SKM-1 (cell line): ENCODE measurements around the gene PHF8.

Experiments used
- DNase-seq: peaks from one replicate; lab custom pipeline; 2025; ENCODE audit not compliant: unreplicated experiment; lab: John Stamatoyannopoulos, UW

Gene PHF8

DNA sequence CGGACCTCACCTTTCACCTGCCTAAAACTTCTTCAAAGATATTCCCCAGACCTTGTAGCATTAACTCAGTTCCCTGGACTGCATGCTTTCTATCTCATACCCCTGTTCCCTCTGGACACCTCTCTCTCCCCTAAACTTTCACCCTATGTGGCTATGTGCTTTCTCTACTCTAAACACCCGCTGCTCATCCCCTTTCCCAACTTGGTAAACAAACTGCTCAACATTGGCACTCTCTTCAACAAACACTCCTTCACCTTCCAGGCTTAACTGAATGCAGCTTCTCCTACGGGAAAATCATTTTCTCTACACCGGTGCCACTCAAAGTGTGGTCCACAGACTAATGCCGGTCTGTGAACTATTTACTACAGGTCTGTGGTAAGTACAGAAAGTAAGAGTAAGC is 19.9 kb downstream of the PHF8 start:
- no peak for DNase-seq

DNA sequence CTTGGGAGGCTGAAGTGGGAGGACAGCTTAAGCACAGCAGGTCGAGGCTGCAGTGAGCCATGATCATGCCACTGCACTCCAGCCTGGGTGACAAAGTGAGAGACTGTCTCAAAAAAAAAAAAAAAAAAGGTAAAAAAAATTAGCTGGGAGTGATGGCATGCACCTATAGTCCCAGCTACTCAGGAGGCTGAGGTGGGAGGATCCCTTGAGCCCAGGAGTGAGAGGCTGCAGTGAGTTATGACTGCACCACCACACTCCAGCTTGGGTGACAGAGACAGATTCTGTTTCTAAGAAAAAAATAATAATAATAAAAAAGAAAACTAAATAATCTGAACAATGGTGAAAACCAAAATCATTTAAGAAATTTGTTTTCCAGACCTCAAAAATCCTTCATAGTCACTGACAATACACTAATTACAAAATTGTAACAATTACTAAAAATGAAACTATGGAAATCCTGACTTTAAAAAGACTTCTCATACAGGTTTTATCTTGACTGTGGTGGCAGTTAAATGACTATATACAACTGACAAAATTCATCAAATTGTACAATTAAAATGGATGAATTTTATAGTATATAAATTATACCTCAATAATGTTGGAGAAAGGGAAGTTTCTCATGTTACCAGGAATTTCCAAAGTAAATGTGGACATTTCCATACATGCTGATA is 31.3 kb downstream of the PHF8 start:
- no peak for DNase-seq

DNA sequence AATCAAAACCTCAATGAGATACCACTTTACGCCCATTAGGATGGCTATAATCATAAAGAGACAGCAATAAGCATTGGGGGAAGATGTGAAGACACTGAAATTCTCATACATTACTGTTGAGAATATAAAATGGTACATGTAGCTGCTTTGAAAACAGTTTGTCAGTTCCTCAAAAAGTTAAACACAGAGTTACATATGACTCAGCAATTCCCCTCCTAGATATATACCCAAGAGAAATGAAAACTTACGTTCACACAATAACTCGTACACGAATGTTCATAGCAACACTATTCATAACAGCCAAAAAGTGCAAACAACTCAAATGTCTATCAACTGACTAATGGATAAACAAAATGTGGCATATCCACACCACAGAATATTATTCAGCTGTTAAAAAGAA is 36.6 kb downstream of the PHF8 start:
- no peak for DNase-seq

DNA sequence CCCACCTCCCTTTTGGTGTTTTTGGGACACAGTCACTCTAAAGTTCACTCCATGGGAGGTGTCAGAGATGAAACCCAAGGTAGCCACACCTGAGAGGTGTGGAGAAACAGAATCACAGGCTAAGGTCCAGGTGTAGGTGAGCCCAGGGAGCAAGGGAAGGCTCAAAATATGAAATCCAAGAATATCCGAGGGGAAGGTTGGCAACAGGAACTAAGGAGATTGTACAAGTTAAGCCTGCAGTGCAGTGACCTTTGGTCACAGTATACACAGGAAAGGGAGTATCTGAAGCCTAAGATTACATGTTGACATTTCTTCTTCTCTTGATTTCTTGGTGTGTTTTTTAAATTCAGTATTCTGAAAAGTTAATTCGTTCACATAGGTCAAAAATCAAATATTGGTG is 46.5 kb downstream of the PHF8 start:
- no peak for DNase-seq

DNA sequence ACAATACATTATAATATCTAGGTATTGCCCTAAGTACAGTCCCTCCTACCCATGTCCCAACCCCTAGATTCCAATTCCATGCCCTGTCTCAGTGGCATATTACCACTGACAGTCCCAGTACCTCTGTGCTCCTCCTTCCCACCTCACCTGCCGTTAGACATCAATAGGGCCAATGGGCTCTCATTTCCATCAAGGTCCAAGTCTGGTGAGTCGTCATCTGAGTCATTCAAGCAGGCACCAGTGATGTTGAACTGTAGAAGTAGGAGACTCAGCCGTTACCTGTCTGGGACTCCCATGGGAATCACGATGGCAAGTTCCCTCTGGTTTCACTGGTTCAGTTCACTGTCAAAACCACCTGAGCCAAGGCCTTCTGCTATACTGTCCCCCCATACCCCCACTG is 51.7 kb downstream of the PHF8 start:
- DNase-seq = no peak

DNA sequence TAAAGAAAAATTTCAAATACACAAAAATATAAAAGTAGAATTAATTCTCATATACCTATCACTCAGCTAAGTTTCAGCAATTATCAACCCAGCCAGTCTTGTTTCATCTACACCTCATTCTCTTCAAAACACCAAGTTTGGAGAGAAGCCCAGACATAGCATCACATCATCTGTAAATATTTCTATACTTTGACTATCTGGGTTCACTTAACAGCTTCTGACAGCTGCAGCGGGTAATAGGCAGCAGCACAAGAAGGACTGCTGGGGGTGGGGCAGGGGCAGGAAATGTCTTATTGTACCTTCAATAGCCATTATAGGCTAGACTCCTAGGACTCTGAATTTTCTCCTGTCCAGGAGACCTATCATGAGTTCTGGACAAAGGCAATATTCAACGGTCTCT is 54.1 kb downstream of the PHF8 start:
- DNase-seq = no peak

DNA sequence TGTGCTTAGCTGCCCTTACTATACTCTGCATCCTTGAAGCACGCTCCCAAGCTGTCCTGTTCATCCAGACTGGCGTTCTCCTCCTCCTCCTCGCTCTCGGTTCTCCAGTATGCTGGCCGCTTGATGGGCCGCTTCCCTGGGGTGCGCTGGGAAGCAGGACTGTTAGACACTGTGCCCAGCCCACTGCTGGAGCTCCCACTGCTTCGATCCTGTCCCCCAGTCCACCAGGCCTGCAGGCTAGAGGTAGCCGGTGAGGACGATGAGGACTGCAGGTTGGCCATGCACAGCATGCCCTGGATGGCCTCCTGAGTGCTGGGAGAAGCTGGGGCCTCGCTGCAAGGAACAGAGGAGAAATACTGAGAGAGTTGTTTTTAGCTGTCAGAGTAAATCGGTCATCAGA is 59.4 kb downstream of the PHF8 start:
- DNase-seq = no peak

DNA sequence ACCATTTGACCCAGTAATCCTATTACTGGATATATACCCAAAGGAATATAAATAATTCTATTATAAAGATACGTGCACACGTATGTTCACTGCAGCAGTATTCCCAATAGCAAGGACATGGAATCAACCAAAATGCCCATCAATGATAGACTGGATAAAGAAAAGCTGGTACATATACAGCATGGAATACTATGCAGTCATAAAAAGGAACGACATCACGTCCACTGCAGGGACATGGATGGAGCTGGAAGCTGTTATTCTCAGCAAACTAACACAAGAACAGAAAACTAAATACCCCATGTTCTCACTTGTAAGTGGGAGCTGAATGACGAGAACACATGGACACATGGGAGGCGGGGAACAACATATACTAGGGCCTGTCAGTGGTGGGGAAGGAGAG is 69.7 kb downstream of the PHF8 start:
- no peak for DNase-seq

DNA sequence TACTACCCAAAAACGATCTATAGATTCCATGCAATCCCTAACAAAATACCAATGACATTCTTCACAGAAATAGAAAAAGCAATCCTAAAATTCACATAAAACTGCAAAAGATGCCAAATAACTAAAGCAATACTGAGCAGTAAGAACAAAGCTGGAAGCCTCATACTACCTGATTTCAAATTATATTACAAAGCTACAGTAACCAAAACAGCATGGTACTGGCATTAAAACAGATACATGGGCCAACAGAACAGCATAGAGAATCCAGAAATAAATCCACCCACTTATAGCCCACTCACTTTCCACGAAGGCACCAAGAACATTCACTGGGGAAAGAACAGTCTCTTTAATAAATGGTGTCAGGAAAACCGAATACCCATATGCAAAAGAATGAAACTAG is 74.7 kb downstream of the PHF8 start:
- DNase-seq = no peak

DNA sequence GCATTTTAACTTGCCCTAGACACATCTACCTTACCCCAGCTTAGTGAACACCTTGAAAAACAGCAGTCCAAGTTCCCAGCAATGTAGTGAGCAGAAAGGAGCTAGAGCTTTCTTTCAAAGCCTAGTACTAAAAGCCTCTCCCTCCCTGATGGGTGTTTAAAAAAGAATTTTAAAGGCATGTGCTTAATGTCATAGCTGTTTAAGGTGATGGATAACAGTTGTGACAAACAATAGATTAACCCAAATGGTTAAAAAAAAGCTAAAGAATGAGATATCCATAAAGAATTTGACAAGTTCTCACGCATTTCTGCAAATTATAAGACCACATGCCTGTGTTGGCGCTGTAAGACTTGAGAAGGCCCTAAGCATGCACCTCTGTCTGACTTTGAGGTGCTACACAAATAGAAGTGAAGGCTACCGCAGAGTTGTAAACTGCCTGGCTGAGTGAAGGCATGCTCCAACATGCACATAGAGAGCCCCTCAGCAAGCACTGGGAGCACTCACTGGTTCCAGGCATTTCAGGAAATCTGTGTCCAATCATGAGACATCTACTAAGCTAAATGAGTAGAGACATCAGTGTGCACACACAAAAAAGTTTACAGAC is 94.0 kb downstream of the PHF8 start:
- no peak for DNase-seq

DNA sequence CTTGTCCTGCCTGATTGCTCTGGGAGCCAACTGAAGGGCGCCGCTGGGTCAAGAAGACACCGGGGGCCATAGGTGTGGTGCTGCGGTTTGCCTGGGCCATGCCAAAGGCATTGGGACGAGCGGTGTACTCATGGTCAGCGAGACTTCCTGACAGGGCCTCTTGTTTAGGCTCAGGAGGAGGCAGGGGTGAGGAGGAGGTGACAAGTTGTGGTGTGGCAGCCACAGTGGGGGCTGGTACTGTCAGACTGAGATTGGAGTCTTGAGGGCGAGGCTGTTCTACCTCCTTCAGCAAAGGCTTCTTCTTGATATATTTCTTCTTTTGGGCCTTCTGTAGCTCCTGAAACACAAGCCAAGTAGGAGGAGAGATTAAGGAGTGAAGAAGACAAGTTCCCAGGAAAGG is 104.1 kb downstream of the PHF8 start:
- DNase-seq = no peak

DNA sequence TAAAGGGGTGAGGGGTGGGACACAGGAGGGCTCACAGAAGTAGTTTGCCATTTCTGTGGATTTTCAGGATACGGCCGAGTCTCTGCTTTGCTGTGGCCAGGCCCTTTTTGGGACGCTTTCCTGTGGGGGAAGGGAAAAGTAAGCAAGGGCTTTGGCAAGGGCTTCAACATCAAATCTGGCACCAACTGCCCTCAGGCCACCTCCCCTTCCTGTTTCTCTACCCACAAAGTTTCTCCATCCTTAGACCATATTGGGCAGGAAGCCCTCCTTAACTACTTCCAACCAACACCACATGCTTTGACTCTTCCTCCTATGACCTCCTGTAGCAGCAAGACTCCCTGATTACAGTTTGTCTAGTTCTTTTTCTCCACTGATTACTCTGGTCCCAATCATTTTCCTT is 105.1 kb downstream of the PHF8 start:
- peak; percentile 29 for DNase-seq

DNA sequence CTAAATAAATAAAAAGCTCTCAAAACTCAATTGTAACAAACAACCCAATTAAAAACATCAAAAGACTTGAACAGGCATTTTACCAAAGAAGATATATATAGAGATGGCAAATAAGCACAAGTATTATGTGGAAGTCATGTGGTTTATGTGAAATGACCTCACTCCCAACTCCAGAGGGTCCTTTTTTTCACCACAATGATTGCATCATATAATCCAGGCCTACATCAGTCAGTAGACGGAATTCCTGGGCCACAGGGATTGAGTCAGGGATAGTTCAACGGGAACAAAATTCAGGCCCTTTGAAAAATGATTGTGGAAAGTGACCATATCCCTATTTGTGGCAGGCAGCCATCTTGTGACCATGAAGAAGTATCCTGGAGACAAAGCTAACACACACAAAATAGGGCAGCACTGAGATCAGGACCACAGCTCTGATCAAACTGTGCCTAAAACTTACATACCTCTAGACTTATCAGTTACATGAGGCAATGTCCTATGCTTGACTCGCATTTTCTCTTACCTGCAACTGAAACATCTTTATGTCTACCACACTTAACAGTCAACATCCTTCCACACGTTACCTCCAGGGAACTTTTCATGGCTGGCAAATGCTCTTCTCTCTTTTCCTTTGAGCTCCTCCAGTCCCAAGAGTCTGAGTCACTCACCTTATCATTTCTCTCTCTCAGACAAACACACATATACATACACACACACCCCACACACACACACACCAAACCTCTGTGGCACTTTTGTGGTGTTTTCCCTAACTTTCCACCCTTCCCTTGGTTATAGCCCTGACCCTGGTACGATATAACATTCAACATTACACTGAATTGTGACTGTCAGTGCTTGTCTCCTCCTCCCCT is 113.5 kb downstream of the PHF8 start:
- no peak for DNase-seq

DNA sequence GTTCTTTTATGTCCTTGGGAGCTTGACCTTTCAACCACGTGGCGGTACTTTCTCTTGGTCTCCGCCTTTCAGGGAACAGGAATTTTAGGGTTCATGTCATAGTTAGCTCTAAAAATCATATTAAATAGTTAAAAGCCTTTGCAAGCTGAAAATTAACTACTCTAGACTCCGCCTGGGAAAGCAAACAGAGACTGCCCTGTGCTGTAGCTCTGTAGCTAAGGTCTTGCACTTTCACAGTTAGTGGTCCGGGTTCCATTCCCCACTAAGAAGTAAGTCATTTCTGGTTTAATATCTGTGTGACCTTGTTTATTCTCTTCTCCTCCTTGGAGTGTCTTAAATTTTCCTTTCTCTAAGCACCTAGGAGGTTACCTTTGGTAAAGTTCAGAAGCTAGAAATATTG is 118.2 kb downstream of the PHF8 start:
- no peak for DNase-seq

DNA sequence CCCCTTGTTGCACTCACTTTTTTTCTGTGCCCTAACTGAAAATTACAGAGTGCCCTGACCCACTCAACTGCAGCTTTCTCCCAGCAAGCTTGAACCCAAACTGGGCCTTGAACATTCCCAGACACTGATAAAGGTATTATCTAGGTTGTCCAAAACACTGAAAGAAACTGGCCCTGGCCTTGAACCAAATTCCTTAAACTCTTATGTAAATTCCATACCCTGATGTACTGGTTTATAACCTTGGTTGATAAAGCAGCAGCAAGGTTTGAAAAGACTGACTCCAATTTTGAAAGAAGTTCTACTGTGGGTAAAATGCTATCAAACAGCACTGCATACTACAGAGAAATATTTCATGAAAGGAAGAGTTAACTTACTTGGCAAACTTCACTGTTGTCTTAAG is 125.6 kb downstream of the PHF8 start:
- DNase-seq = no peak

DNA sequence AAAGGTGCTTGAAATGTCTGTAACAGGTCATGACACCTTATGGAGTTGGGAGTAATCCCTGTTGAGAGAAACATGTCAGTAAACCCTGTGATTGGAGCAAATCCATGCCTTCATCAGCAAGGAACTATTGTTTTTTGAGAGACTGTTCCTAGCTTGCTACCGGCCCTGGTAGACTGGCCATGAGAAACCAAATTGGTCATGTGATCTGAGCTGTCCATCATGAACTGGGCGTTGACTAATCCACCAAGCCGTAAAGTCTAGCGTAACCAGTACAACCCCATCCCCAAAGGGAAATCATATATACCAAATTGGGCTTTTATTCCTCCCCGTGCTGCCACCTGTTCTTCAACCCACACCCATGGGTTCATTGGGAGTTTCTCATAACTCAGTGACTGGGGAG is 143.7 kb downstream of the PHF8 start:
- no peak for DNase-seq

DNA sequence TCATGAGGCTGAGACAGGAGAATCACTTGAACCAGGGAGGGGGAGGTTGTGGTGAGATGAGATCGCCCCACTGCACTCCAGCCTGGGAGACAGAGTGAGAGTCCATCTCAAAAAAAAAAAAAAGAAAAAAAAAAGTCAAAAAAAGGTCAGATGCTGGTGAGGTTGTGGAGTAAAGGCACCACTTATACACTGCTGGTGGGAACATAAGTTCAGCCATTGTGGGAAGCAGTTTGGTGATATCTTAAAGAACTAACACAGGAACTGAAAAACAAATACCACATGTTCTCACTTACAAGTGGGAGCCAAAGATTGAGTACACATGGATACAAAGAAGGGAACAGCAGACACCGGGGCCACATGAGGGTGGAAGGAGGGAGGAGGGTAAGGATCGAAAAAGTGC is 149.0 kb downstream of the PHF8 start:
- DNase-seq = no peak
